ENCODE results near the gene GLIS1.
"Not testable (repeated sequence)": the region's sequence is repeated elsewhere in the genome, so short reads cannot be mapped to it uniquely, and the experiment has no call there.

Gene GLIS1

GRCh38 chr1:53647915-53648314, 91.0 kb downstream of the GLIS1 start:
- not testable (repeated sequence) for DNase-seq

- no peak for DNase-seq
These were observed 92.2 kb downstream of the GLIS1 start for GRCh38 chr1:53646732-53647131.

GRCh38 chr1:53645690-53646078, 93.3 kb downstream of the GLIS1 start:
- no peak for DNase-seq

GRCh38 chr1:53644909-53645689, 93.9 kb downstream of the GLIS1 start:
- DNase-seq = no peak

GRCh38 chr1:53644496-53644895, 94.5 kb downstream of the GLIS1 start:
- no peak for DNase-seq

GRCh38 chr1:53643881-53644390, 95.0 kb downstream of the GLIS1 start:
- no peak for DNase-seq

GRCh38 chr1:53643041-53643880, 95.7 kb downstream of the GLIS1 start:
- no peak for DNase-seq

GRCh38 chr1:53642607-53643006, 96.4 kb downstream of the GLIS1 start:
- DNase-seq = no peak

- DNase-seq = no peak
These were observed 96.8 kb downstream of the GLIS1 start for GRCh38 chr1:53642215-53642555.

GRCh38 chr1:53641481-53642214, 97.3 kb downstream of the GLIS1 start:
- no peak for DNase-seq

- DNase-seq = no peak
These were observed 98.3 kb downstream of the GLIS1 start for GRCh38 chr1:53640701-53641075.

- DNase-seq = no peak
These were observed 98.8 kb downstream of the GLIS1 start for GRCh38 chr1:53639996-53640700.

- no peak for DNase-seq
These were observed 99.7 kb downstream of the GLIS1 start for GRCh38 chr1:53639251-53639763.

- DNase-seq = no peak
These were observed 100.5 kb downstream of the GLIS1 start for GRCh38 chr1:53638360-53639035.

- no peak for DNase-seq
These were observed 101.2 kb downstream of the GLIS1 start for GRCh38 chr1:53637511-53638359.

GRCh38 chr1:53636621-53637171, 102.3 kb downstream of the GLIS1 start:
- no peak for DNase-seq

- no peak for DNase-seq
These were observed 104.4 kb downstream of the GLIS1 start for GRCh38 chr1:53634571-53634979.

- DNase-seq = no peak
These were observed 105.8 kb downstream of the GLIS1 start for GRCh38 chr1:53633073-53633704.

GRCh38 chr1:53631622-53632310, 107.2 kb downstream of the GLIS1 start:
- no peak for DNase-seq

Data from NCI-H2029 (cell line).